OCI-LY3 (cell line): Measurements from ENCODE around the gene SLC24A1.

Source experiments
- CTCF ChIP-seq: fragments of 200-600, 300-600 bp; sonication (generic); IDR thresholded peaks from 2 replicates; pipeline ENCODE4 v1.5.1; 2014; ENCODE audit warnings: antibody characterized with exemption, low read length, low read depth
- EZH2phosphoT487 ChIP-seq: fragments of 200-600 bp; shearing (Covaris generic); IDR thresholded peaks from 2 replicates; pipeline ENCODE4 v1.6.1; 2018; ENCODE audit warnings: antibody characterized with exemption, mixed run types, low read depth

GRCh38 chr15:65676123-65676522, 54.4 kb downstream of the SLC24A1 start:
- TF ChIP-seq CTCF (no peak), EZH2phosphoT487 (no peak)
